K562 (cell line): ENCODE measurements around the gene LRP4. TPM values are rescaled to one million over a fixed set of nuclear protein-coding genes. Genes with fewer than 3 reads are reported as not detected.

ENCODE experiments used
- ATAC-seq: fragments of 200-7000 bp; cut with Tn5 transposase; 3 replicates; pipeline ENCODE4 v1.9.1; 2020; ENCODE audit warnings: moderate library complexity
- BruUV-seq: library from RNA; stranded (reverse); fragments of 400-500 nt; replicated peaks from 2 replicates; lab custom pipeline; 2021; lab: Mats Ljungman, UMichigan
- CTCF ChIA-PET: fragments of 300-600 bp; formaldehyde crosslinking; extraction: SDS; loops from one replicate; lab custom pipeline; 2021; ENCODE audit warnings: low intra/inter-chr PET ratio; lab: Yijun Ruan, JAX
- POLR2A ChIA-PET: fragments of 300-600, 350-650 bp; sonication (Branson Sonifier 250); formaldehyde crosslinking; extraction: SDS; loops from one replicate; lab custom pipeline; 2021; ENCODE audit warnings: antibody characterized with exemption, inconsistent platforms; lab: Yijun Ruan, JAX
- DNase-seq, 4 experiments: peaks; one replicate each; pipeline versions ENCODE4 v3.0.0 to v3.0.0-alpha.2; 2011 to 2018; ENCODE audit warnings: low spot score in 3 of 4, mixed read lengths in 3 of 4; ENCODE audit errors: extremely low read depth in 1 of 4
- FAIRE-seq: peaks from 2 replicates; lab custom pipeline; 2011; peaks lifted over from hg19 to GRCh38; lab: Jason Lieb, UNC
- H2AFZ ChIP-seq: 2 replicates; pipeline ENCODE4 v1.6.0; 2011; ENCODE audit warnings: low read depth, low read length, control low read depth, inconsistent platforms
- H3K27ac ChIP-seq: fragments of 200-600 bp; 3 replicates; pipeline ENCODE4 v1.8.0; 2011; ENCODE audit warnings: low read depth, mild to moderate bottlenecking, control low read depth, inconsistent platforms, low read length, moderate library complexity, mixed read lengths; ENCODE audit errors: extremely low read depth
- H3K27me3 ChIP-seq, 2 experiments: fragments of 300-600 bp in 1 of 2; 2 replicates in 1 of 2; 3 replicates in 1 of 2; pipeline versions ENCODE4 v1.6.0 to v1.8.0; 2011; ENCODE audit warnings: inconsistent platforms in 2 of 2, low read length in 2 of 2, mild to moderate bottlenecking in 1 of 2, mixed read lengths in 1 of 2, moderate library complexity in 1 of 2; ENCODE audit not compliant: control insufficient read depth in 2 of 2, insufficient read depth in 2 of 2
- H3K36me3 ChIP-seq: fragments of 300-600 bp; 3 replicates; pipeline ENCODE4 v1.8.0; 2011; ENCODE audit warnings: mild to moderate bottlenecking, low read length, inconsistent platforms; ENCODE audit not compliant: control insufficient read depth, insufficient read depth
- H3K4me1 ChIP-seq, 2 experiments: fragments of 200-600 bp in 1 of 2; replicated peaks in 1 of 2; 2 replicates in 1 of 2; 3 replicates in 1 of 2; pipeline versions ENCODE4 v1.5.1 to v1.8.0; 2011; ENCODE audit warnings: inconsistent platforms in 2 of 2, low read length in 2 of 2, mild to moderate bottlenecking in 1 of 2, mixed read lengths in 1 of 2, moderate library complexity in 1 of 2; ENCODE audit not compliant: control insufficient read depth in 2 of 2, insufficient read depth in 2 of 2
- H3K4me2 ChIP-seq: 2 replicates; pipeline ENCODE4 v1.6.1; 2011; ENCODE audit warnings: low read length, control low read depth, inconsistent platforms, mixed read lengths; ENCODE audit not compliant: insufficient read depth
- H3K4me3 ChIP-seq: fragments of 200-600 bp; sonication (generic), shearing (Covaris generic); 2 replicates; pipeline ENCODE4 v1.5.1; 2016; ENCODE audit warnings: control low read depth, inconsistent platforms
- H3K79me2 ChIP-seq: fragments of 200-600 bp; 3 replicates; pipeline ENCODE4 v1.8.0; 2011; ENCODE audit warnings: low read length, inconsistent platforms; ENCODE audit not compliant: control insufficient read depth, insufficient read depth
- H3K9ac ChIP-seq, 2 experiments: 2 replicates each; pipeline versions ENCODE4 v1.6.0 to v1.6.1; 2011; ENCODE audit warnings: low read depth in 2 of 2, low read length in 2 of 2, control low read depth in 1 of 2, inconsistent platforms in 1 of 2, mild to moderate bottlenecking in 1 of 2, mixed read lengths in 1 of 2; ENCODE audit not compliant: insufficient read depth in 1 of 2
- H3K9me1 ChIP-seq: one replicate; pipeline ENCODE4 v1.6.0; 2011; ENCODE audit warnings: inconsistent platforms, mild to moderate bottlenecking, low read length, moderate library complexity; ENCODE audit not compliant: control insufficient read depth, insufficient read depth
- H3K9me3 ChIP-seq: replicated peaks from 2 replicates; pipeline ENCODE4 v1.5.1; 2011; ENCODE audit warnings: low read depth, low read length, inconsistent platforms; ENCODE audit not compliant: control insufficient read depth, insufficient read depth
- H4K20me1 ChIP-seq: replicated peaks from 2 replicates; pipeline ENCODE4 v1.6.1; 2011; ENCODE audit warnings: low read length, inconsistent platforms, mixed read lengths; ENCODE audit not compliant: control insufficient read depth, insufficient read depth
- CBX8 ChIP-seq: fragments of 200-600 bp; sonication (generic); IDR thresholded peaks from 2 replicates; pipeline ENCODE4 v1.6.1; 2012; ENCODE audit warnings: borderline replicate concordance, mixed run types, low read depth, mild to moderate bottlenecking, moderate library complexity, mixed read lengths, low read length, control low read depth, inconsistent platforms; ENCODE audit not compliant: poor library complexity, severe bottlenecking; ENCODE audit errors: extremely low read depth
- CEBPB ChIP-seq: fragments of 450-650 bp; IDR thresholded peaks from 2 replicates; pipeline ENCODE4 v1.6.1; 2016; ENCODE audit warnings: missing genetic modification characterization, missing compliant biosample characterization
- DACH1 ChIP-seq: fragments of 450-650 bp; IDR thresholded peaks from 2 replicates; pipeline ENCODE4 v1.6.1; 2018; ENCODE audit not compliant: partially characterized antibody
- JUN ChIP-seq, 2 experiments: sonication (generic) in 1 of 2; formaldehyde crosslinking in 1 of 2; IDR thresholded peaks; 2 replicates each; pipeline versions ENCODE4 v1.6.1 to v1.8.0; 2012 to 2022; ENCODE audit warnings: borderline replicate concordance in 2 of 2, mild to moderate bottlenecking in 2 of 2, improper control_type of control experiment in 1 of 2, low read depth in 1 of 2, low read length in 1 of 2, missing genetic modification reagents in 1 of 2
- MAFF ChIP-seq: IDR thresholded peaks from 2 replicates; pipeline ENCODE4 v1.6.1; 2012; ENCODE audit warnings: low read length, improper control_type of control experiment
- MAFK ChIP-seq: IDR thresholded peaks from 2 replicates; pipeline ENCODE4 v1.6.1; 2011; ENCODE audit warnings: low read length, improper control_type of control experiment
- NR3C1 ChIP-seq: sonication (generic); formaldehyde crosslinking; IDR thresholded peaks from 2 replicates; pipeline ENCODE4 v1.8.1; 2022; ENCODE audit warnings: missing genetic modification reagents
- OTX1 ChIP-seq: fragments of 450-650 bp; formaldehyde crosslinking; IDR thresholded peaks from 2 replicates; pipeline ENCODE4 v1.4.0; 2022; ENCODE audit warnings: mild to moderate bottlenecking
- TEAD1 ChIP-seq, 2 experiments: fragments of 450-650 bp in 1 of 2; sonication (generic) in 1 of 2; formaldehyde crosslinking; IDR thresholded peaks; 2 replicates each; pipeline versions ENCODE4 v1.4.0 to v1.8.0; 2020 to 2022; ENCODE audit warnings: mild to moderate bottlenecking in 2 of 2, missing genetic modification reagents in 1 of 2
- WGBS: fragments of 100-300 bp; shearing (Covaris generic); methylation state at CpG from one replicate; pipeline ENCODE4 v1.1.6; 2016; ENCODE audit warnings: low coverage, mixed read lengths; ENCODE audit not compliant: insufficient coverage; ENCODE audit errors: missing lambda C conversion rate; 5-methylcytosine and 5-hydroxymethylcytosine counted together
- in situ Hi-C: fragments of 300-500 bp; cut with MboI; formaldehyde crosslinking; loops from 4 replicates; pipeline ENCODE4 v1.15.0; 2018; ENCODE audit warnings: inconsistent platforms, mixed read lengths
- intact Hi-C: fragments of 100-400 bp; cut with micrococcal nuclease; formaldehyde crosslinking; loops from 2 replicates; pipeline ENCODE4 v1.14.2; 2022
- polyA plus RNA-seq, 8 experiments: library from polyadenylated mRNA; depleted of rRNA in 4 of 8; stranded (reverse) in 5 of 8; unstranded in 3 of 8; fragments of >200 nt; fragmentation: Nextera tagmentation in 2 of 8; fragmentation: Illumina TruSeq in 1 of 8; extraction: Ambion mirVana in 2 of 8; extraction: Trizol in 1 of 8; gene quantifications; 2 replicates each; pipeline versions ENCODE4 v1.2.1 to v1.2.3, GENCODE V29; 2011 to 2014; ENCODE audit warnings: inconsistent platforms in 1 of 8, missing spikeins in 1 of 8
- total RNA-seq, 7 experiments: library from RNA; depleted of rRNA in 6 of 7; stranded (reverse); fragments of >200 nt in 6 of 7; fragmentation: Illumina TruSeq in 2 of 7; extraction: Trizol in 2 of 7; gene quantifications; 2 replicates each; pipeline versions ENCODE4 v1.2.1 to v1.2.3, GENCODE V29; 2011 to 2021; ENCODE audit warnings: low replicate concordance in 1 of 7

Gene LRP4
- total and polyA plus RNA-seq, 9 of the 15 experiments (the other 6 are each of a cell fraction or from before 2014, with no cell fraction given), result 0.04 to 0.54 (median 0.10) TPM

DNA sequence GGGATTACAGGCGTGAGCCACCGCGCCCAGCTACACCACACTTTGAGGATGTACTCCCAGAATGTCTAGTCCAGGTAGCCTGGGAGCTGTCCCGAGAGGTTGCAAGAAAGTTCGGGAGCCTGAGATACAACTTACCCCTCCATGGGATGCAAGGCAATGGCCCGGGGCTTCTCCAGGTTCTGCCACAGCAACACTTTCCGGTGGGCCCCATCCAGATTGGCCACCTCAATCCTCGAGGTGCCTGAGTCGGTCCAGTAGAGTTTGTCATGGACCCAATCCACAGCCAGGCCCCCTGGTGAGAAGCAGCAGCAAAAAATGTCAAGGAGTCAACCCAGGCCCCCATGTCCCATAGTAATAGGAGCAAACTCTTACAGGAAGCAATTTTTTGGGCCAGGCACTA lies 25.5 kb downstream of the LRP4 start:
- DNase-seq (no peak), ATAC-seq (no peak), FAIRE-seq (no peak)
- ChIA-PET CTCF (no interaction called here), POLR2A (no interaction called here)
- no peaks in the 10 kb centered on the region for H3K9me3 ChIP-seq
- intact Hi-C loops, result no loop called here
- H3K9me1 ChIP-seq, result no peaks in the 10 kb centered on the region
- no peaks in the 10 kb centered on the region for H3K79me2 ChIP-seq
- H3K36me3 ChIP-seq, result no peaks in the 10 kb centered on the region
- in situ Hi-C loops, result no loop called here
- H3K4me1 ChIP-seq, result no peaks in the 10 kb centered on the region
- peaks cover 11 to 35% of the 10 kb centered on the region in 2 experiments for H3K27me3 ChIP-seq
- no peak overlapping the region for H2AFZ ChIP-seq
- 24% methylated on average over 9 of the region's 9 CpGs for WGBS
- no peak overlapping the region for H3K4me3 ChIP-seq
- peaks cover 9% of the 10 kb centered on the region; the same call in 1 of the 2 replicates for H4K20me1 ChIP-seq
- no TSS peak for BruUV-seq
- H3K9ac ChIP-seq, result no peak overlapping the region
- no peak overlapping the region for H3K27ac ChIP-seq
- TF ChIP-seq CEBPB (tag) (no peak), OTX1 (CRISPR knock-in tag) (no peak), JUN (IDR thresholded peaks at IDR 0.05; ENCODE audit: borderline replicate concordance, low read depth, low read length) (no peak), JUN (CRISPR knock-in tag; IDR thresholded peaks at IDR 0.05; ENCODE audit: borderline replicate concordance) (no peak), CBX8 (no peak), MAFF (no peak)
- no peak overlapping the region for H3K4me2 ChIP-seq

DNA sequence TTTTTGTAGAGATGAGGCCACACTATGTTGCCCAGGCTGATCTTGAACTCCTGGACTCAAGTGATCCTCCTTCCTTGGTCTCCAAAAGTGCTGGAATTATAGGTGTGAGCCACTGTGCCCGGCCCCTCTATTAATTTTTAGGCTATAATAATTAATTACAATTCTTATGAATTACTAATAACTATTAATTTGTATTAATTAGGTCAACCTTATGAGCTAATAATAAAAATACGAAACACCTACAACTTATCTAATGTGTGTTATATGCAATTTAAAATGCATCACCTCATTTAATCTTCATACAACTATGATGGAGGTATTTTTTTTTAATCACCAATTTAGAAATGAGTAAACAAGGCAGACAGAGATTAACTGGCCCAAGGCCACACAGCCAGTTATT lies 26.2 kb downstream of the LRP4 start:
- Histone ChIP-seq H3K4me2 (no peak overlapping the region), H4K20me1 (peaks cover 9% of the 10 kb centered on the region; the same call in 1 of the 2 replicates), H3K4me1 (no peaks in the 10 kb centered on the region)
- DNase-seq (no peak), FAIRE-seq (no peak), ATAC-seq (no peak)
- BruUV-seq, result no TSS peak
- TF ChIP-seq MAFK, result no peak
- TF ChIP-seq DACH1, result peak; percentile 91
- TF ChIP-seq NR3C1 (CRISPR knock-in tag), result no peak
- no peak for TF ChIP-seq TEAD1 (CRISPR knock-in tag; IDR thresholded peaks at IDR 0.05)
- TF ChIP-seq, all 486 proteins: peak for 1
- in situ Hi-C loops, result no loop called here
- Histone ChIP-seq H3K27me3 (peaks cover 12 to 39% of the 10 kb centered on the region in 2 experiments), H3K79me2 (no peaks in the 10 kb centered on the region), H3K9me3 (no peaks in the 10 kb centered on the region), H3K36me3 (no peaks in the 10 kb centered on the region), H2AFZ (no peak overlapping the region), H3K27ac (no peak overlapping the region), H3K9ac (no peak overlapping the region), H3K9me1 (no peaks in the 10 kb centered on the region), H3K4me3 (no peak overlapping the region)
- WGBS, result 0% methylated on average over 2 of the region's 2 CpGs
- intact Hi-C loops, result no loop called here
- ChIA-PET POLR2A (interaction anchor here (0.5 to 0.6 kb wide), 2 partner anchors 12 to 445 kb away, joined by 3 to 5 read pairs; no protein-coding TSS in a partner anchor), CTCF (interaction anchor here (4.6 kb wide), 1 partner anchor 261 kb away, joined by 35 read pairs; no protein-coding TSS in a partner anchor)
